Gastroesophageal sphincter (tissue), 4 donors: ENCODE data around the gene GSTCD. TPM values are rescaled to one million over a fixed set of nuclear protein-coding genes. Genes with fewer than 3 reads are reported as not detected.

Experiments
- ATAC-seq: fragments of 150-250 bp; one replicate; pipeline ENCODE4 v1.9.1; 2016; ENCODE audit warnings: mild to moderate bottlenecking, moderate library complexity
- H3K27ac ChIP-seq, 4 donors: fragments of 200-600 bp; sonication (generic) in 3 of 4; 1 replicate in 3 of 4; 2 replicates in 1 of 4; pipeline ENCODE4 v1.5.1; 2016 to 2019
- H3K27me3 ChIP-seq: fragments of 200-600 bp; sonication (generic); one replicate; pipeline ENCODE4 v1.5.1; 2019
- H3K36me3 ChIP-seq, 2 donors: fragments of 200-600 bp; sonication (generic); one replicate each; pipeline ENCODE4 v1.5.1; 2019; ENCODE audit warnings: control low read depth in 1 of 2
- H3K4me1 ChIP-seq, 3 donors: fragments of 200-600 bp; sonication (generic); 1 replicate in 2 of 3; 2 replicates in 1 of 3; pipeline ENCODE4 v1.5.1; 2016 to 2019; ENCODE audit warnings: control low read depth in 2 of 3
- H3K4me3 ChIP-seq, 2 donors: fragments of 200-600 bp; sonication (generic); one replicate each; pipeline ENCODE4 v1.5.1; 2019; ENCODE audit warnings: mild to moderate bottlenecking in 1 of 2, moderate library complexity in 1 of 2
- H3K9me3 ChIP-seq, 3 donors: fragments of 200-600 bp; sonication (generic); one replicate each; pipeline ENCODE4 v1.5.1; 2017 to 2019; ENCODE audit warnings: control low read depth in 2 of 3
- EP300 ChIP-seq: sonication (generic); formaldehyde crosslinking; IDR thresholded peaks from one replicate; pipeline ENCODE4 v1.6.1; 2017; ENCODE audit warnings: antibody characterized with exemption, mild to moderate bottlenecking
- POLR2A ChIP-seq, 2 donors: fragments of 450-650 bp; IDR thresholded peaks; one replicate each; pipeline ENCODE4 v1.6.1; 2017; ENCODE audit warnings: antibody characterized with exemption in 2 of 2, mild to moderate bottlenecking in 2 of 2, moderate library complexity in 1 of 2
- POLR2AphosphoS5 ChIP-seq: sonication (generic); formaldehyde crosslinking; IDR thresholded peaks from one replicate; pipeline ENCODE4 v1.6.1; 2017; ENCODE audit warnings: antibody characterized with exemption
- WGBS, 2 donors: methylation state at CpG; one replicate each; pipeline ENCODE4 v1.1.5; 2018; ENCODE audit warnings: low coverage in 1 of 2; 5-methylcytosine and 5-hydroxymethylcytosine counted together
- total RNA-seq, 4 donors: library from RNA; depleted of rRNA; stranded (reverse); fragments of >200 nt; gene quantifications; one replicate each; pipeline ENCODE4 v1.1.0, GENCODE V29; 2016
- TF ChIP-seq, protein P1 (sequence below), 4 experiments: fragments of 200-600 bp in 2 of 4; fragments of 450-650 bp in 2 of 4; sonication (generic) in 1 of 4; IDR thresholded peaks; one replicate each; pipeline ENCODE4 v1.5.1; 2017 to 2019; ENCODE audit warnings: antibody characterized with exemption in 4 of 4, mild to moderate bottlenecking in 2 of 4, moderate library complexity in 2 of 4

GSTCD gene
- total RNA-seq, 4 donors from 2014 or later: 11.1 to 12.9 (median 12.2) TPM

DNA sequence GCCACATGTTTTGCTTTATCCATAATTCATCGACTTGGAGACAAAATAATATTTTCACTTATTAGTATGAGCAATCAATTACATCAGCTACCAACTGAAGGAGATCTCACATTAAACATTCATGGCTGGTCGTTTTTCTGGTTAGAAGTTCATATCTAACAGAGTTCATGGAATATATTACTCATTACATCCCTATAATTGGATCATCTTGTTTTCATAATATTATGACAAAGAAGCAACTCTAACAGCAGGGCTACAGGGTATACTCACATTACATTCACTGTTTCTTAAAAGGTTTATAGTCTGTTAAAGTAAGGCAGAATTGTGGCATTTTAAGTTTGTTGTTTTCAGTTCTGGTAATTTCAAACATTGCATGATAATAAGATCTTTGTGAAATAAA, 33.0 kb downstream of the GSTCD start:
- Histone ChIP-seq H3K27me3 (no peaks in the 10 kb centered on the region), H3K36me3 (peaks cover 0 to 24% of the 10 kb centered on the region in 2 donors), H3K9me3 (peaks cover 0 to 15% (median 0%) of the 10 kb centered on the region in 3 donors), H3K4me3 (no peak overlapping the region), H3K4me1 (no peaks in the 10 kb centered on the region), H3K27ac (no peak overlapping the region)
- ATAC-seq: no peak
- TF ChIP-seq EP300: no peak
- TF ChIP-seq POLR2A (IDR thresholded peaks at IDR 0.05): no peak
- no peak for TF ChIP-seq POLR2AphosphoS5
- TF ChIP-seq, protein P1, sequence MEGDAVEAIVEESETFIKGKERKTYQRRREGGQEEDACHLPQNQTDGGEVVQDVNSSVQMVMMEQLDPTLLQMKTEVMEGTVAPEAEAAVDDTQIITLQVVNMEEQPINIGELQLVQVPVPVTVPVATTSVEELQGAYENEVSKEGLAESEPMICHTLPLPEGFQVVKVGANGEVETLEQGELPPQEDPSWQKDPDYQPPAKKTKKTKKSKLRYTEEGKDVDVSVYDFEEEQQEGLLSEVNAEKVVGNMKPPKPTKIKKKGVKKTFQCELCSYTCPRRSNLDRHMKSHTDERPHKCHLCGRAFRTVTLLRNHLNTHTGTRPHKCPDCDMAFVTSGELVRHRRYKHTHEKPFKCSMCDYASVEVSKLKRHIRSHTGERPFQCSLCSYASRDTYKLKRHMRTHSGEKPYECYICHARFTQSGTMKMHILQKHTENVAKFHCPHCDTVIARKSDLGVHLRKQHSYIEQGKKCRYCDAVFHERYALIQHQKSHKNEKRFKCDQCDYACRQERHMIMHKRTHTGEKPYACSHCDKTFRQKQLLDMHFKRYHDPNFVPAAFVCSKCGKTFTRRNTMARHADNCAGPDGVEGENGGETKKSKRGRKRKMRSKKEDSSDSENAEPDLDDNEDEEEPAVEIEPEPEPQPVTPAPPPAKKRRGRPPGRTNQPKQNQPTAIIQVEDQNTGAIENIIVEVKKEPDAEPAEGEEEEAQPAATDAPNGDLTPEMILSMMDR (IDR thresholded peaks at IDR 0.05): no peak
- WGBS, 2 donors: 56 to 86% methylated on average over 2 of the region's 2 CpGs

DNA sequence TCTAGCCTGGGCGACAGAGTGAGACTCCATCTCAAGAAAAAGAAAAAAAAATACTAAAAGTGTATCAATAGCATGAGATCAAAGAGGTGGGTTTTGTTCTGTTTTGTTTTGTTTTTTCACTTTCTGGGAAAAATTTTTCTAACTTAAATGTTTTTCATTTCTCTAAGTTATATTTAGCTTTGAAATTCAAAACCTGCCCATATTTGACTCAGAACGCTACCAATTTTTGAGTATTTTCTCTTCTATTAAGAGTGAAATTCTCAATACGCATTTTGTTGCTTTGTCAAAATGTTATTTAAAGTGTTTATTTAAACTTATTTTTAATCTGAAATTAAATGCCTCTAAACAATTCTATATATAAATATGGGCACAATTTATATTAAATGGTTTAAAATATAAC, 39.6 kb downstream of the GSTCD start:
- Histone ChIP-seq H3K4me3 (no peak overlapping the region), H3K27me3 (no peaks in the 10 kb centered on the region), H3K4me1 (no peaks in the 10 kb centered on the region), H3K9me3 (no peaks in the 10 kb centered on the region), H3K36me3 (peaks cover 0 to 6% of the 10 kb centered on the region in 2 donors), H3K27ac (no peak overlapping the region)
- ATAC-seq: no peak
- WGBS, 2 donors: 99 to 100% methylated on average over 3 of the region's 3 CpGs
- TF ChIP-seq, protein P1 (IDR thresholded peaks at IDR 0.05): no peak
- no peak for TF ChIP-seq POLR2AphosphoS5
- no peak for TF ChIP-seq POLR2A (IDR thresholded peaks at IDR 0.05)
- no peak for TF ChIP-seq EP300

DNA sequence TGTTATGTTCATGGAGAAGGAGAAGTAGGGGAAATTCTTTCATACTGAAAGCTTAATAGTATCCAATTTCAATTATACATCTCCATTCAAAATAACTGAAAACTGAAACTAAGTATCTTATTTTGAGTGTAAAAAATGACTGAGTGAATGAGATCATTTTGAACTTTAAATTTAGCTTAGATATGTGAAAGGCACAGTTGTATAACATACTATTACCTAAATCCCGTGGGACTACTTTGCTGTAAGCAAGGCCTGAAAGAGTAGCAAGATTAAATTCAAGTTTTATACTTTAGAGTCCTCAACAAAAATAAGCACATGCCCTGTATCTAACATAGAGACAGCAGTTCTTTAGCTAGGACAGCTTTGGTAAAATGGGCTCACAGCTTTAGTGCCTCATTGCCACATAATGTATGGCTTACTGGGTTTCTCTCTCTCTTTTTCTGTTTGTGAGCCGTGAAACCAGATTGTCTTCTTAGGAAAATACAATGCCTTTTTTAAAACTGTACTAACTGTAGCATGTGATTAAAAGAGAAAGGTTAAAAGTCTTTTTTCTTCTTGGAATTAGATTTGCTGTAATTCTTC, 43.2 kb downstream of the GSTCD start:
- H3K27me3 ChIP-seq: no peaks in the 10 kb centered on the region
- peaks cover 0 to 5% of the 10 kb centered on the region in 2 donors for H3K36me3 ChIP-seq
- H3K27ac ChIP-seq: no peak overlapping the region
- no peaks in the 10 kb centered on the region for H3K9me3 ChIP-seq
- TF ChIP-seq POLR2A (IDR thresholded peaks at IDR 0.05): no peak
- no peak for TF ChIP-seq POLR2AphosphoS5
- TF ChIP-seq, protein P1 (IDR thresholded peaks at IDR 0.05): no peak
- no peak for TF ChIP-seq EP300
- no peak overlapping the region for H3K4me3 ChIP-seq
- WGBS, 2 donors: 39% methylated on average over 2 of the region's 2 CpGs
- no peak for ATAC-seq
- H3K4me1 ChIP-seq: no peaks in the 10 kb centered on the region

DNA sequence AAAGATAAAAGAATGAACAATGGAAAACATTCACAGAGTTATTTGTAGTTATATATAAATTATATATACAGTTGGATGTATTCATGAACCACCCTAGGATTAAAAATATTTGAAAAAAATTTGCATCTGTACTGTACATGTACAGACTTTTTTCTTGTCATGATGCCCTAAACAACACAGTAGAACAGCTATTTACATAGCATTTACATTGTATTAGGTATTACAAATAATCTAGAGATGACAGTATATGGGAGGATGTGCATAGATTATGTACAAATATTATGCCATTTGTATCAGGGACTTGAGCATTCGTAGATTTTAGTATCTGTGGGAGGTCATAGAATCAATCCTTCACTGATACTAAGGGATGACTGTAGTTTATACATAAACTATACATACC, 44.8 kb downstream of the GSTCD start:
- TF ChIP-seq EP300 (no peak), POLR2AphosphoS5 (no peak), POLR2A (IDR thresholded peaks at IDR 0.05) (no peak)
- TF ChIP-seq, protein P1 (IDR thresholded peaks at IDR 0.05): no peak
- H3K4me1 ChIP-seq: no peaks in the 10 kb centered on the region
- 79 to 100% methylated on average over 1 of the region's 1 CpG for WGBS, 2 donors
- no peak for ATAC-seq
- H3K36me3 ChIP-seq: no peaks in the 10 kb centered on the region
- no peak overlapping the region for H3K4me3 ChIP-seq
- H3K27me3 ChIP-seq: no peaks in the 10 kb centered on the region
- H3K27ac ChIP-seq: no peak overlapping the region
- H3K9me3 ChIP-seq: no peaks in the 10 kb centered on the region

DNA sequence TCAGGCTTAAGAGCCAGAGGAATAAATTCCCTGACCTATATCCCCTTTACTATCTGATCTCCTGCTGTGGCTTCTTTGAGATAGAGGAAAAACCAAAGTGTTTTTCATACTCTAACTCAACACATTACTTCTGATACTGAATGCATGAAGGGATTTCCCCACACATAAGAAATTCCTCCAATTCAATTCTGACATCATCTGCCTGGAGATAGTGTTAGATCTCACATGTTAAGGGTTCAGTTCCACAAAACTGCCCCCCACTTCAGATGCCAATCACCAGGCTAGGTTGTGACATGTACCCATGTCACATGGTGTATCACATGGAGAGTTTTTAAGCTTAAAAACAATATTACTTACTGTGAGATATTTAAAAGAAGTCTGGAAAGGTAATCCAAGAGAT, 46.8 kb downstream of the GSTCD start:
- no peaks in the 10 kb centered on the region for H3K27me3 ChIP-seq
- no peak overlapping the region for H3K27ac ChIP-seq
- TF ChIP-seq POLR2A (IDR thresholded peaks at IDR 0.05) (no peak), EP300 (no peak), POLR2AphosphoS5 (no peak)
- TF ChIP-seq, protein P1 (IDR thresholded peaks at IDR 0.05): no peak
- no peaks in the 10 kb centered on the region for H3K9me3 ChIP-seq
- H3K4me3 ChIP-seq: no peak overlapping the region
- ATAC-seq: no peak
- peaks cover 0 to 5% (median 0%) of the 10 kb centered on the region in 3 donors for H3K4me1 ChIP-seq
- H3K36me3 ChIP-seq: no peaks in the 10 kb centered on the region
